H9 (cell line): ENCODE results near the gene FAM83F. TPM values are rescaled to one million over a fixed set of nuclear protein-coding genes. Genes with fewer than 3 reads are reported as not detected.

Source experiments
- DNase-seq: peaks from one replicate; pipeline ENCODE4 v3.0.0-alpha.2; 2017
- H2AFZ ChIP-seq: one replicate; pipeline ENCODE4 v1.6.1; 2013; ENCODE audit warnings: mild to moderate bottlenecking, low read length, control low read depth, moderate library complexity
- H2AK5ac ChIP-seq: 2 replicates; pipeline ENCODE4 v1.6.1; 2013; ENCODE audit warnings: low read length, control low read depth, mixed read lengths; ENCODE audit not compliant: insufficient read length
- H2BK120ac ChIP-seq: one replicate; pipeline ENCODE4 v1.6.1; 2013; ENCODE audit warnings: low read depth, mild to moderate bottlenecking, low read length, control low read depth, inconsistent platforms; ENCODE audit not compliant: poor library complexity, severe bottlenecking
- H2BK12ac ChIP-seq: 2 replicates; pipeline ENCODE4 v1.6.1; 2013; ENCODE audit warnings: low read length, control low read depth, mixed read lengths, low read depth; ENCODE audit not compliant: insufficient read length
- H2BK15ac ChIP-seq: 2 replicates; pipeline ENCODE4 v1.6.1; 2013; ENCODE audit warnings: low read depth, low read length, control low read depth
- H2BK20ac ChIP-seq: one replicate; pipeline ENCODE4 v1.6.1; 2013; ENCODE audit warnings: low read depth, mild to moderate bottlenecking, low read length, control low read depth, inconsistent platforms; ENCODE audit not compliant: poor library complexity, severe bottlenecking
- H2BK5ac ChIP-seq: 2 replicates; pipeline ENCODE4 v1.6.1; 2013; ENCODE audit warnings: low read length, control low read depth, mixed read lengths; ENCODE audit not compliant: insufficient read length
- H3K14ac ChIP-seq: 2 replicates; pipeline ENCODE4 v1.6.1; 2013; ENCODE audit warnings: low read length, control low read depth; ENCODE audit not compliant: insufficient read depth
- H3K18ac ChIP-seq: 2 replicates; pipeline ENCODE4 v1.6.1; 2013; ENCODE audit warnings: low read depth, mild to moderate bottlenecking, mixed read lengths, low read length, control low read depth; ENCODE audit not compliant: insufficient read length
- H3K23ac ChIP-seq: 2 replicates; pipeline ENCODE4 v1.6.1; 2013; ENCODE audit warnings: low read length, control low read depth, mixed read lengths, low read depth; ENCODE audit not compliant: insufficient read length
- H3K23me2 ChIP-seq: 2 replicates; pipeline ENCODE4 v1.6.1; 2013; ENCODE audit warnings: low read depth, mild to moderate bottlenecking, mixed read lengths, low read length, control low read depth; ENCODE audit not compliant: insufficient read length, poor library complexity, severe bottlenecking
- H3K27ac ChIP-seq: 2 replicates; pipeline ENCODE4 v1.5.1; 2013; ENCODE audit warnings: low read length, control low read depth, mixed read lengths, low read depth; ENCODE audit not compliant: insufficient read length
- H3K27me3 ChIP-seq: 2 replicates; pipeline ENCODE4 v1.6.1; 2013; ENCODE audit warnings: low read length, control low read depth, inconsistent platforms; ENCODE audit not compliant: insufficient read depth
- H3K4ac ChIP-seq: 2 replicates; pipeline ENCODE4 v1.6.1; 2013; ENCODE audit warnings: low read depth, mild to moderate bottlenecking, control low read depth, inconsistent platforms, low read length, moderate library complexity
- H3K4me1 ChIP-seq: 2 replicates; pipeline ENCODE4 v1.6.1; 2013; ENCODE audit warnings: low read length, control low read depth, inconsistent platforms; ENCODE audit not compliant: insufficient read depth
- H3K4me2 ChIP-seq: 2 replicates; pipeline ENCODE4 v1.6.1; 2013; ENCODE audit warnings: low read length, control low read depth, mixed read lengths; ENCODE audit not compliant: insufficient read length, insufficient read depth
- H3K56ac ChIP-seq: 2 replicates; pipeline ENCODE4 v1.6.1; 2013; ENCODE audit warnings: low read depth, mild to moderate bottlenecking, mixed read lengths, low read length, control low read depth; ENCODE audit not compliant: insufficient read length
- H3K79me1 ChIP-seq: 2 replicates; pipeline ENCODE4 v1.6.1; 2013; ENCODE audit warnings: low read depth, mild to moderate bottlenecking, moderate library complexity, low read length, control low read depth, inconsistent platforms; ENCODE audit not compliant: insufficient read depth, poor library complexity, severe bottlenecking
- H3K79me2 ChIP-seq: 2 replicates; pipeline ENCODE4 v1.6.1; 2013; ENCODE audit warnings: low read length, control low read depth, inconsistent platforms; ENCODE audit not compliant: insufficient read depth
- H3K9ac ChIP-seq: 2 replicates; pipeline ENCODE4 v1.6.1; 2013; ENCODE audit warnings: low read length, control low read depth, mixed read lengths; ENCODE audit not compliant: insufficient read length; ENCODE audit errors: extremely low read depth
- H3K9me3 ChIP-seq: one replicate; pipeline ENCODE4 v1.6.1; 2013; ENCODE audit warnings: low read depth, low read length, inconsistent platforms; ENCODE audit not compliant: control insufficient read depth
- H3T11ph ChIP-seq: one replicate; pipeline ENCODE4 v1.6.1; 2013; ENCODE audit warnings: mild to moderate bottlenecking, low read length, control low read depth, inconsistent platforms
- H4K20me1 ChIP-seq: one replicate; pipeline ENCODE4 v1.6.1; 2013; ENCODE audit not compliant: control insufficient read depth, insufficient read length, insufficient read depth
- H4K5ac ChIP-seq: 2 replicates; pipeline ENCODE4 v1.6.1; 2013; ENCODE audit warnings: low read depth, mild to moderate bottlenecking, mixed read lengths, low read length, control low read depth; ENCODE audit not compliant: insufficient read length
- H4K8ac ChIP-seq: replicated peaks from 2 replicates; pipeline ENCODE4 v1.6.1; 2013; ENCODE audit warnings: low read length, control low read depth, mixed read lengths, low read depth; ENCODE audit not compliant: insufficient read length
- H4K91ac ChIP-seq: 2 replicates; pipeline ENCODE4 v1.6.1; 2013; ENCODE audit warnings: low read depth, mild to moderate bottlenecking, moderate library complexity, mixed read lengths, low read length, control low read depth; ENCODE audit not compliant: insufficient read length
- H3K27ac Mint-ChIP-seq, 3 experiments: 2 replicates in 2 of 3; 3 replicates in 1 of 3; pipeline ENCODE4 v1.8.0; 2020 to 2021; ENCODE audit warnings: mixed read lengths in 3 of 3, mild to moderate bottlenecking in 1 of 3, moderate library complexity in 1 of 3
- H3K27me3 Mint-ChIP-seq: 2 replicates; pipeline ENCODE4 v1.8.0; 2021; ENCODE audit warnings: low read depth, mild to moderate bottlenecking, moderate library complexity, mixed read lengths
- H3K36me3 Mint-ChIP-seq, 3 experiments: 2 replicates in 2 of 3; 3 replicates in 1 of 3; pipeline ENCODE4 v1.8.0; 2020 to 2021; ENCODE audit warnings: low read depth in 3 of 3, mixed read lengths in 3 of 3; ENCODE audit not compliant: insufficient read depth in 1 of 3
- H3K4me1 Mint-ChIP-seq, 2 experiments: 2 replicates each; pipeline ENCODE4 v1.8.0; 2020; ENCODE audit warnings: mixed read lengths in 2 of 2
- H3K4me3 Mint-ChIP-seq, 2 experiments: 2 replicates in 1 of 2; 3 replicates in 1 of 2; pipeline ENCODE4 v1.8.0; 2020 to 2021; ENCODE audit warnings: mild to moderate bottlenecking in 2 of 2, mixed read lengths in 2 of 2, moderate library complexity in 1 of 2
- H3K9me3 Mint-ChIP-seq, 2 experiments: 2 replicates in 1 of 2; 3 replicates in 1 of 2; pipeline ENCODE4 v1.8.0; 2020; ENCODE audit warnings: mild to moderate bottlenecking in 2 of 2, mixed read lengths in 2 of 2, moderate library complexity in 1 of 2
- WGBS: extraction: QIAGEN DNeasy Blood & Tissue Kit; methylation state at CpG from one replicate; pipeline ENCODE4 v1.1.7; 2013; ENCODE audit warnings: missing lambda C conversion rate, low lambda C conversion rate, mixed read lengths; ENCODE audit not compliant: insufficient read length; ENCODE audit errors: extremely low coverage; 5-methylcytosine and 5-hydroxymethylcytosine counted together
- total RNA-seq: library from RNA; stranded (reverse); gene quantifications from 2 replicates; pipeline ENCODE4 v1.2.1, GENCODE V29; 2021
- TF ChIP-seq, protein P1 (sequence below): fragments of 200-600 bp; sonication (generic); conservative IDR thresholded peaks from 3 replicates; pipeline ENCODE4 v1.8.0; 2021; ENCODE audit warnings: antibody characterized with exemption, mild to moderate bottlenecking

FAM83F gene
- total RNA-seq, 1 experiment from 2014 or later: 17.4 TPM

DNA sequence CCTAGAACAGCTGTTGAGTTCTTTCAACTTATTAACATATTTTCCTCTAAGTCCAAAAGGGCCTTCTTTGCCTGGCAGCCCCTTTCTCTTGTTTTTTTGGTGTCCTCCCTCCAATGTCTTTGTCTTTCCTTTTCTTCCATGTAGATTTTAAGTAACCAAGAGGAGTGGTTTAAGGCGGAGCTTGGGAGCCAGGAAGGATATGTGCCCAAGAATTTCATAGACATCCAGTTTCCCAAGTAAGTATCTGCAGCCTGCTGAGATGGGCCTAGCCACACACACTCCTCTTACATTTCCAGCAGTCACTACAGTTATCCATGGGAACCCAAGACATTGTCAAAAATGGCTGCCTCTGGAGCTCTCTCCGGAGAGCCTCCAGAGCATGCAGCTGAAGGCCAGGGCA, 39.1 kb upstream of the FAM83F start:
- H3K27me3 Mint-ChIP-seq: peaks cover 15% of the 10 kb centered on the region
- H3K56ac ChIP-seq: no peak overlapping the region
- peaks cover 35 to 38% of the 10 kb centered on the region in 2 experiments for H3K4me1 Mint-ChIP-seq

More for the DNA sequence above, 39.1 kb upstream of the FAM83F start:
- TF ChIP-seq, protein P1, sequence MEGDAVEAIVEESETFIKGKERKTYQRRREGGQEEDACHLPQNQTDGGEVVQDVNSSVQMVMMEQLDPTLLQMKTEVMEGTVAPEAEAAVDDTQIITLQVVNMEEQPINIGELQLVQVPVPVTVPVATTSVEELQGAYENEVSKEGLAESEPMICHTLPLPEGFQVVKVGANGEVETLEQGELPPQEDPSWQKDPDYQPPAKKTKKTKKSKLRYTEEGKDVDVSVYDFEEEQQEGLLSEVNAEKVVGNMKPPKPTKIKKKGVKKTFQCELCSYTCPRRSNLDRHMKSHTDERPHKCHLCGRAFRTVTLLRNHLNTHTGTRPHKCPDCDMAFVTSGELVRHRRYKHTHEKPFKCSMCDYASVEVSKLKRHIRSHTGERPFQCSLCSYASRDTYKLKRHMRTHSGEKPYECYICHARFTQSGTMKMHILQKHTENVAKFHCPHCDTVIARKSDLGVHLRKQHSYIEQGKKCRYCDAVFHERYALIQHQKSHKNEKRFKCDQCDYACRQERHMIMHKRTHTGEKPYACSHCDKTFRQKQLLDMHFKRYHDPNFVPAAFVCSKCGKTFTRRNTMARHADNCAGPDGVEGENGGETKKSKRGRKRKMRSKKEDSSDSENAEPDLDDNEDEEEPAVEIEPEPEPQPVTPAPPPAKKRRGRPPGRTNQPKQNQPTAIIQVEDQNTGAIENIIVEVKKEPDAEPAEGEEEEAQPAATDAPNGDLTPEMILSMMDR: no peak
- Mint-ChIP-seq H3K36me3 (no peaks in the 10 kb centered on the region; a peak in 1 of 7 replicates), H3K4me3 (no peak overlapping the region), H3K9me3 (no peaks in the 10 kb centered on the region), H3K27ac (no peak overlapping the region)
- H3K4me1 ChIP-seq: 0 out of 2 replicates have a peak, but pooled peaks cover 3% of the 10 kb centered on the region
- no peak overlapping the region for H3K4ac ChIP-seq
- H2BK20ac ChIP-seq: no peak overlapping the region
- H4K5ac ChIP-seq: no peak overlapping the region
- H3K23ac ChIP-seq: no peak overlapping the region
- no peak overlapping the region for H3T11ph ChIP-seq
- no peak for DNase-seq
- no peak overlapping the region for H3K18ac ChIP-seq
- no peaks in the 10 kb centered on the region for H3K27me3 ChIP-seq
- WGBS: no CpG with 5 or more reads among the region's 2 CpGs
- H3K4me2 ChIP-seq: no peak overlapping the region
- no peaks in the 10 kb centered on the region for H3K79me1 ChIP-seq
- H2BK5ac ChIP-seq: no peak overlapping the region
- no peak overlapping the region for H2AFZ ChIP-seq
- H3K9ac ChIP-seq: no peak overlapping the region
- no peak overlapping the region for H2BK15ac ChIP-seq
- H2BK12ac ChIP-seq: no peak overlapping the region
- no peak overlapping the region for H4K91ac ChIP-seq
- H4K20me1 ChIP-seq: no peaks in the 10 kb centered on the region
- no peak overlapping the region for H2BK120ac ChIP-seq
- no peak overlapping the region for H3K14ac ChIP-seq
- H4K8ac ChIP-seq: no peak overlapping the region
- H2AK5ac ChIP-seq: no peak overlapping the region
- no peak overlapping the region for H3K27ac ChIP-seq
- no peaks in the 10 kb centered on the region for H3K79me2 ChIP-seq
- no peaks in the 10 kb centered on the region for H3K9me3 ChIP-seq
- no peaks in the 10 kb centered on the region for H3K23me2 ChIP-seq
